HEK293 (cell line): Measurements from ENCODE around the gene ULBP3.

Experiments
- ZNF660 ChIP-seq: fragments of 450-650 bp; IDR thresholded peaks from 2 replicates; pipeline ENCODE4 v1.5.1; 2018; ENCODE audit warnings: missing biosample characterization, mild to moderate bottlenecking, missing genetic modification characterization
- ZNF677 ChIP-seq: fragments of 450-650 bp; IDR thresholded peaks from 2 replicates; pipeline ENCODE4 v1.5.0; 2018; ENCODE audit warnings: missing biosample characterization, mild to moderate bottlenecking, missing genetic modification characterization, moderate library complexity
- ZSCAN30 ChIP-seq: fragments of 450-650 bp; IDR thresholded peaks from 2 replicates; pipeline ENCODE4 v1.5.1; 2018; ENCODE audit warnings: missing biosample characterization, mild to moderate bottlenecking, missing genetic modification characterization, moderate library complexity
- TF ChIP-seq, protein P1 (sequence below): fragments of 450-650 bp; formaldehyde crosslinking; IDR thresholded peaks from 2 replicates; pipeline ENCODE4 v1.5.1; 2016; ENCODE audit warnings: missing biosample characterization, missing genetic modification characterization
- TF ChIP-seq, protein P2 (sequence below): fragments of 450-650 bp; formaldehyde crosslinking; IDR thresholded peaks from 2 replicates; pipeline ENCODE4 v1.5.1; 2017; ENCODE audit warnings: missing biosample characterization, missing genetic modification characterization
- TF ChIP-seq, protein P3 (sequence below): fragments of 450-650 bp; formaldehyde crosslinking; IDR thresholded peaks from 2 replicates; pipeline ENCODE4 v1.5.1; 2016; ENCODE audit warnings: missing biosample characterization, missing genetic modification characterization
- TF ChIP-seq, protein P4 (sequence below): sonication (generic); formaldehyde crosslinking; IDR thresholded peaks from 2 replicates; pipeline ENCODE4 v1.8.1; 2022; ENCODE audit warnings: mild to moderate bottlenecking, moderate library complexity, missing genetic modification reagents

DNA sequence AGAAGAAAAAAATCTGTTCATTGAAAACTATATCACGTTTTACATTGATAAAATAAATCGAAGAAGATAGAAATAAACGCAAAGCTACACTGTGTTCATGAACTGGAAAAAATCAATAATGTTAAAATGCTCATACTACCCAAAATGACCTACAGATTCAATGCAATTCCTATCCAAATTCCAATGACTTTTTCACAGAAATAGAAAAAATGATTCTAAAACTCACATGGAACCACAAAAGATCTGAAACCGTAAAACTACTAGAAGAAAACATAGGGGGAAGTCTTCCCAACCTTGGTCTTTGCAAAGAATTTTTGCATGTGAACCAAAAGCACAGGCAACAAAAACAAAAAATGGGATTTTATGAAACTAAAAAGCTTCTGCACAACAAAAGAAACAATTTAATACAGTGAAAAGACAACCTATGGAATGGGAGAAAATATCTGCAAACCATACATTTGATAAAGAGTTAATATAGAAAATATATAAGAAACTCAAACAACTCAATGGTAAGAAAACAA lies 33.9 kb upstream of the ULBP3 start:
- TF ChIP-seq, protein P1, sequence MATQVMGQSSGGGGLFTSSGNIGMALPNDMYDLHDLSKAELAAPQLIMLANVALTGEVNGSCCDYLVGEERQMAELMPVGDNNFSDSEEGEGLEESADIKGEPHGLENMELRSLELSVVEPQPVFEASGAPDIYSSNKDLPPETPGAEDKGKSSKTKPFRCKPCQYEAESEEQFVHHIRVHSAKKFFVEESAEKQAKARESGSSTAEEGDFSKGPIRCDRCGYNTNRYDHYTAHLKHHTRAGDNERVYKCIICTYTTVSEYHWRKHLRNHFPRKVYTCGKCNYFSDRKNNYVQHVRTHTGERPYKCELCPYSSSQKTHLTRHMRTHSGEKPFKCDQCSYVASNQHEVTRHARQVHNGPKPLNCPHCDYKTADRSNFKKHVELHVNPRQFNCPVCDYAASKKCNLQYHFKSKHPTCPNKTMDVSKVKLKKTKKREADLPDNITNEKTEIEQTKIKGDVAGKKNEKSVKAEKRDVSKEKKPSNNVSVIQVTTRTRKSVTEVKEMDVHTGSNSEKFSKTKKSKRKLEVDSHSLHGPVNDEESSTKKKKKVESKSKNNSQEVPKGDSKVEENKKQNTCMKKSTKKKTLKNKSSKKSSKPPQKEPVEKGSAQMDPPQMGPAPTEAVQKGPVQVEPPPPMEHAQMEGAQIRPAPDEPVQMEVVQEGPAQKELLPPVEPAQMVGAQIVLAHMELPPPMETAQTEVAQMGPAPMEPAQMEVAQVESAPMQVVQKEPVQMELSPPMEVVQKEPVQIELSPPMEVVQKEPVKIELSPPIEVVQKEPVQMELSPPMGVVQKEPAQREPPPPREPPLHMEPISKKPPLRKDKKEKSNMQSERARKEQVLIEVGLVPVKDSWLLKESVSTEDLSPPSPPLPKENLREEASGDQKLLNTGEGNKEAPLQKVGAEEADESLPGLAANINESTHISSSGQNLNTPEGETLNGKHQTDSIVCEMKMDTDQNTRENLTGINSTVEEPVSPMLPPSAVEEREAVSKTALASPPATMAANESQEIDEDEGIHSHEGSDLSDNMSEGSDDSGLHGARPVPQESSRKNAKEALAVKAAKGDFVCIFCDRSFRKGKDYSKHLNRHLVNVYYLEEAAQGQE (tag by site-specific recombination): no peak
- TF ChIP-seq, protein P2, sequence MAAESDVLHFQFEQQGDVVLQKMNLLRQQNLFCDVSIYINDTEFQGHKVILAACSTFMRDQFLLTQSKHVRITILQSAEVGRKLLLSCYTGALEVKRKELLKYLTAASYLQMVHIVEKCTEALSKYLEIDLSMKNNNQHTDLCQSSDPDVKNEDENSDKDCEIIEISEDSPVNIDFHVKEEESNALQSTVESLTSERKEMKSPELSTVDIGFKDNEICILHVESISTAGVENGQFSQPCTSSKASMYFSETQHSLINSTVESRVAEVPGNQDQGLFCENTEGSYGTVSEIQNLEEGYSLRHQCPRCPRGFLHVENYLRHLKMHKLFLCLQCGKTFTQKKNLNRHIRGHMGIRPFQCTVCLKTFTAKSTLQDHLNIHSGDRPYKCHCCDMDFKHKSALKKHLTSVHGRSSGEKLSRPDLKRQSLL (tag by site-specific recombination): no peak
- TF ChIP-seq ZSCAN30 (tag by site-specific recombination) (no peak), ZNF677 (tag by site-specific recombination) (no peak), ZNF660 (tag by site-specific recombination) (no peak)
- TF ChIP-seq, protein P3, sequence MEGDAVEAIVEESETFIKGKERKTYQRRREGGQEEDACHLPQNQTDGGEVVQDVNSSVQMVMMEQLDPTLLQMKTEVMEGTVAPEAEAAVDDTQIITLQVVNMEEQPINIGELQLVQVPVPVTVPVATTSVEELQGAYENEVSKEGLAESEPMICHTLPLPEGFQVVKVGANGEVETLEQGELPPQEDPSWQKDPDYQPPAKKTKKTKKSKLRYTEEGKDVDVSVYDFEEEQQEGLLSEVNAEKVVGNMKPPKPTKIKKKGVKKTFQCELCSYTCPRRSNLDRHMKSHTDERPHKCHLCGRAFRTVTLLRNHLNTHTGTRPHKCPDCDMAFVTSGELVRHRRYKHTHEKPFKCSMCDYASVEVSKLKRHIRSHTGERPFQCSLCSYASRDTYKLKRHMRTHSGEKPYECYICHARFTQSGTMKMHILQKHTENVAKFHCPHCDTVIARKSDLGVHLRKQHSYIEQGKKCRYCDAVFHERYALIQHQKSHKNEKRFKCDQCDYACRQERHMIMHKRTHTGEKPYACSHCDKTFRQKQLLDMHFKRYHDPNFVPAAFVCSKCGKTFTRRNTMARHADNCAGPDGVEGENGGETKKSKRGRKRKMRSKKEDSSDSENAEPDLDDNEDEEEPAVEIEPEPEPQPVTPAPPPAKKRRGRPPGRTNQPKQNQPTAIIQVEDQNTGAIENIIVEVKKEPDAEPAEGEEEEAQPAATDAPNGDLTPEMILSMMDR (tag by site-specific recombination): no peak
- TF ChIP-seq, protein P4, sequence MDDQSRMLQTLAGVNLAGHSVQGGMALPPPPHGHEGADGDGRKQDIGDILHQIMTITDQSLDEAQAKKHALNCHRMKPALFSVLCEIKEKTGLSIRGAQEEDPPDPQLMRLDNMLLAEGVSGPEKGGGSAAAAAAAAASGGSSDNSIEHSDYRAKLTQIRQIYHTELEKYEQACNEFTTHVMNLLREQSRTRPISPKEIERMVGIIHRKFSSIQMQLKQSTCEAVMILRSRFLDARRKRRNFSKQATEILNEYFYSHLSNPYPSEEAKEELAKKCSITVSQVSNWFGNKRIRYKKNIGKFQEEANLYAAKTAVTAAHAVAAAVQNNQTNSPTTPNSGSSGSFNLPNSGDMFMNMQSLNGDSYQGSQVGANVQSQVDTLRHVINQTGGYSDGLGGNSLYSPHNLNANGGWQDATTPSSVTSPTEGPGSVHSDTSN (CRISPR knock-in tag): no peak
